ENCODE results near the gene PLSCR2. TPM values are rescaled to one million over a fixed set of nuclear protein-coding genes. Genes with fewer than 3 reads are reported as not detected.

Gene PLSCR2
- total RNA-seq, 4 donors from 2014 or later: not detected

DNA sequence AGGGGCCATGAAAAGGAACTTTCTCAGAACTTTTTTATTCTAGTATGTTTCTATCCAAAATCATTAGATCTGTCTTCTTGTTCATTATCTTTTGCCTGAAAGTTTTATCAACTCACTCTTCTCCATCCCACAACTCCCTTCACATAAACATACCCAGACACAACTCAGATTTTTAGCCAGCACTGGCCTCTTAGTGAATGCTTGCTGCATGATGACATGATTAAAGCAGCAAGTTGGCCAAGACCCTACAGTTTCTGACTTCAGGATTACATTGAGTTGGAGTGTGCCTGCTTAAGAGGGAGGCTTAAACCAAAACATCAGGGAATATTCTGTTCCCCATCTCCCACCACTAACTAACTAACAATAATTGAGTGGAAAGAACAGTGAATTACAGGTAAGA lies 38.1 kb downstream of the PLSCR2 start:
- TF ChIP-seq, protein P1, sequence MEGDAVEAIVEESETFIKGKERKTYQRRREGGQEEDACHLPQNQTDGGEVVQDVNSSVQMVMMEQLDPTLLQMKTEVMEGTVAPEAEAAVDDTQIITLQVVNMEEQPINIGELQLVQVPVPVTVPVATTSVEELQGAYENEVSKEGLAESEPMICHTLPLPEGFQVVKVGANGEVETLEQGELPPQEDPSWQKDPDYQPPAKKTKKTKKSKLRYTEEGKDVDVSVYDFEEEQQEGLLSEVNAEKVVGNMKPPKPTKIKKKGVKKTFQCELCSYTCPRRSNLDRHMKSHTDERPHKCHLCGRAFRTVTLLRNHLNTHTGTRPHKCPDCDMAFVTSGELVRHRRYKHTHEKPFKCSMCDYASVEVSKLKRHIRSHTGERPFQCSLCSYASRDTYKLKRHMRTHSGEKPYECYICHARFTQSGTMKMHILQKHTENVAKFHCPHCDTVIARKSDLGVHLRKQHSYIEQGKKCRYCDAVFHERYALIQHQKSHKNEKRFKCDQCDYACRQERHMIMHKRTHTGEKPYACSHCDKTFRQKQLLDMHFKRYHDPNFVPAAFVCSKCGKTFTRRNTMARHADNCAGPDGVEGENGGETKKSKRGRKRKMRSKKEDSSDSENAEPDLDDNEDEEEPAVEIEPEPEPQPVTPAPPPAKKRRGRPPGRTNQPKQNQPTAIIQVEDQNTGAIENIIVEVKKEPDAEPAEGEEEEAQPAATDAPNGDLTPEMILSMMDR (IDR thresholded peaks at IDR 0.05; ENCODE audit: low read depth): no peak

DNA sequence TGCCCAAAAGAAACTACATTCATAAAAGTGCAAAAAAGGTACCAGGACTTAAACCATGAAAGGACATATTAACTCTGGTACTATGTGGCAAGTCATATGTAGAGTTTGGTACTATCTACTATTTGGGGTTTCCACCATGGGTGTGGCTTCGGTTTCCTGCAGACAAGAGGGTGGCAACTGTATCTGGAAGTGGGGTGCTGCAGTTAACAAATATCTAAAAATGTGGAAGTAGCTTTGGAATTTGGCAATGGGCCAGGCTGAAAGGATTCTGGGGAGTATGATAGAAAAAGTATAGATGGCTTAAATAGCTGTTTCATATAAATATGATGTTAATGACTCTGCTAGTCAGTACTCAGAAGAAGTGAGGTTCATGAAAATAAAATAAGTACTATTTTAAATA lies 44.0 kb downstream of the PLSCR2 start:
- TF ChIP-seq, protein P1 (IDR thresholded peaks at IDR 0.05; ENCODE audit: low read depth): no peak

DNA sequence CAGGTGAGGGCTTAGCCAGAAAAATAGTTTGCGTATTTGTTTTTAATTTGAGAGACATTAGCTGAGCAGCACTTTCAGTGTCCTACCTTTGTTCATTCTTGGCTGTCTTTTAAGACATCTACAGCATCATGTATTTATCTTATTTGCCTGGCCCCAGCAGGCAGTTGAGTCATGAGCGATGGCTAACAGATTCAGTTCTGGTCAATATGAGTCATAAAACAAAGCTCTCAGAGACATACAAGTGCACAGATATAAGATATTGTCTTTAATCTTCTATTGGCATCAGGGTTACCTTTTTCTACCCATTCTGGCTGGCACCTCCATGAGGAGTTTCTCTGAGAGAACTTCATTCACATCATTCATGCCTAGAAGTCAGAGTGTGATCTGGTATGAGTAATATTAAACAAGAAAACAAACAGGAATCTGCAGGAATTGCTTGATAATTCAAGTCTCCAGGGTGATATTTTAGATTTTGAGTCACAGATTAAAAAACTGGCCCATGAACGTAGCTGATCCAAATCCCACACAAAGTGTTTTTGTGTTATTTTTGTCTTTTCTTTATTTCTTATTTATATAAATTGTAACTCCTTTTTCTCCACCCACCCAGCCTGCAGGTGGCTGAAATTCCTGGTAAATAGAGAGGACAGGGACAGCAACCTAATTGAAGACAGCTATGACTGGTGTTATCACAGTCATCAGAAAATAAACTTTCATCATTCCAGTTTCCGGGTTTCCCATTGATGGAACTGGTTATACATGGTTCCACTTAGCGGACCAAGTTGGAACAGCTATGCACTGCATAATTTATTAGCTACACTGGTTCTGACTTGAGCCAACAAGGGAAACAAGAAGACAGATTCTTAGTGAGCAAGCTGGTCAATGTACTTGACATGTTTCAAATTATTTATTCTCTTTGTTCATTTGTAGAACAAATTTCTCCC lies 47.3 kb downstream of the PLSCR2 start:
- TF ChIP-seq, protein P1 (IDR thresholded peaks at IDR 0.05; ENCODE audit: low read depth): no peak

DNA sequence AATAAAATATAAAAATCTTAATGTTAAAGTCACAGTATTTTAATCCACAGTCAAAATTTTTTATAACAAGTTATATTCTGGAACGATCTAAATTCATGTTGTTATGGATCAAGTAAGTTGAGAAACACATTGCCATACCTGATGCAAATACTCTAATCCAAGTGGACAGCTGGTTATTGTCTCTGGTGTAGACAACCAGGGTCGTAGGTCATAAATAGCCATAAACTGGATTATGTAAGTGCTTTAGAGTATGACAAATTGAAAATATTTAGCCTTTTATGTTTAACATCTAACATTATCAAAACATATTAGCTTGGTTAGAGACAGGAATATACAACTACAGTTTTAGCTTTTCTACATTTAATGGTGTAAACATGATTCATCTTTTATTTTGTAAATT lies 53.0 kb downstream of the PLSCR2 start:
- TF ChIP-seq, protein P1 (IDR thresholded peaks at IDR 0.05; ENCODE audit: low read depth): no peak

DNA sequence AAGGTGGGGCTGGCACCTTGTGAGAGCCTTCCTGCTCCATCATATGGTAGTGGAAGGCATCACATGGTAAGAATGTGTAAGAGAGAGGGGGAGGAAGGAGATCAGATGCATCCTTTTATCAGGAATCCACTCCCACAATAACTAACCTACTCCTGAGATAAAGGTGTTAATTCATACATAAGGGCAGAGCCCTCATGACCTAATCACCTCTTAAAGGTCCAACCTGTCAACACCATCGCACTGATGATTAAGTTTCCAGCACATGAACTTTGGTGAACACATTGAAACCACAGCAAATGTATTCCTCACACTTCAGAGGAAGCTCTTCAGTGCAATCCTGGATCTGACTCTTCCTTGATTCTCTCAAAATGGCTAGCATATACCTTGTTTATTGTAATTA lies 55.4 kb downstream of the PLSCR2 start:
- TF ChIP-seq, protein P1 (IDR thresholded peaks at IDR 0.05; ENCODE audit: low read depth): no peak

DNA sequence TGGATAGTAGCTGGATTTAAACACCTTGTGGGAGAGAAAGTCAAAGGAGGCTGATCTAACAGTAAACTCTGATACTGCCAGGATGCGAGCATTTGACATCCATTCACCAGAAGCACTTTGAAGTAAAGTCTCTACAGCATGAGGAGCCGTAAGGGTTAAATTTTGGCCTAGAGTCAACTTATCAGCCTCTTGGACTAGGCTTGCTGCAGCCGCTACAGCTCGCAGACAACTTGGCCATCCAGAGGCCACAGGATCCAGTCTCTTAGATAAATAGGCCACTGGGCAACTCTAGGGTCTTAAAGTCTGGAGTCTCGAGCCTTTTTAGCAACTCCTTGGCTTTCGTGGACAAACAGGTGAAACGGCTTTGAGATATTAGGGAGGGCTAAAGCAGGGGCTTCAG lies 61.4 kb downstream of the PLSCR2 start:
- TF ChIP-seq, protein P1 (IDR thresholded peaks at IDR 0.05; ENCODE audit: low read depth): no peak

DNA sequence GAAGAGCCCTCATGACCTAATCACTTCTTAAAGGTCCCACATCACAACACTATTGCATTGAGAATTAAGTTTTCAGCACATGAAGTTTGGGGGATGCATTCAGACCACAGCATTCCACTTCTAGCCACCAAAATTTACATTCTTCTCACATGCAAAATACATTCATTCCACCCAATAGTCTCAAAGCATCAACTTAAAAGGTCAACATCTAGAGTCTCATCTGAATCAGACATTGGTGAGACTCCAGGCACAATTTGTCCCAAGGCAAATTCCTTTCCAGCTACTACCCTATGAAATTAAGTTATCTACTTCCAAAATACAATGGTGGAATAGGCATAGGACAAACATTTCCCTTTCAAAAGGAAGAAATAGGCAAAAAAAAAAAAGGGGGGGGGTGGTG lies 64.9 kb downstream of the PLSCR2 start:
- TF ChIP-seq, protein P1 (IDR thresholded peaks at IDR 0.05; ENCODE audit: low read depth): no peak

Data from subcutaneous adipose tissue (tissue), 4 donors.